Right cardiac atrium (tissue), 5 donors: ENCODE data around the gene CCDC85C. TPM values are rescaled to one million over a fixed set of nuclear protein-coding genes. Genes with fewer than 3 reads are reported as not detected.

Experiments
- ATAC-seq, 2 donors: fragments of 200-7000 bp; cut with Tn5 transposase; one replicate each; pipeline versions ENCODE4 v1.8.0 to v1.9.1; 2020; ENCODE audit warnings: moderate library complexity in 2 of 2, mild to moderate bottlenecking in 1 of 2
- DNase-seq, 3 donors: peaks; one replicate each; pipeline ENCODE4 v3.0.0-alpha.2; 2020
- H3K27ac ChIP-seq: one replicate; pipeline ENCODE4 v1.5.1; 2013; ENCODE audit warnings: mild to moderate bottlenecking, low read length, control low read depth, moderate library complexity
- H3K27me3 ChIP-seq: one replicate; pipeline ENCODE4 v1.6.1; 2013; ENCODE audit not compliant: control insufficient read depth, insufficient read depth
- H3K4me1 ChIP-seq: one replicate; pipeline ENCODE4 v1.6.1; 2013; ENCODE audit warnings: low read length; ENCODE audit not compliant: control insufficient read depth, insufficient read depth
- H3K4me3 ChIP-seq: one replicate; pipeline ENCODE4 v1.5.1; 2013; ENCODE audit warnings: low read length, control low read depth
- H3K9me3 ChIP-seq: one replicate; pipeline ENCODE4 v1.6.1; 2013; ENCODE audit warnings: low read length; ENCODE audit not compliant: control insufficient read depth
- WGBS: extraction: QIAGEN DNeasy Blood & Tissue Kit; methylation state at CpG from one replicate; pipeline ENCODE4 v1.1.7; 2013; 5-methylcytosine and 5-hydroxymethylcytosine counted together
- intact Hi-C, 4 donors: fragments of 100-400 bp; cut with DNase I; formaldehyde crosslinking; loops; one replicate each; pipeline versions ENCODE4 v1.11.0 to v1.14.0; 2022 to 2023
- polyA plus RNA-seq: library from polyadenylated mRNA; stranded (reverse); fragments of 200-250 nt; gene quantifications from one replicate; pipeline ENCODE4 v1.2.3, GENCODE V29; 2013
- total RNA-seq, 4 donors: library from RNA; stranded (reverse); fragmentation: NEBNext Ultra II Directional; extraction: Animal tissue kit (Norgen Biotek cat#: 25700); gene quantifications; one replicate each; pipeline ENCODE4 v1.2.1, GENCODE V29; 2021
- donor health status: healthy with polysubstance abuse.
- donor health status: DM: no; HTN: yes; CAD: no.
- donor health status: DM: no; HTN: no; CAD: no.
- donor health status: DM: no; HTN: yes; CAD: no; lungs with severe emphysema.
- donor health status: DM: yes; HTN: yes; CAD: no.

CCDC85C gene
- total and polyA plus RNA-seq, 5 donors: 21.0 to 31.5 (median 22.6) TPM

DNA sequence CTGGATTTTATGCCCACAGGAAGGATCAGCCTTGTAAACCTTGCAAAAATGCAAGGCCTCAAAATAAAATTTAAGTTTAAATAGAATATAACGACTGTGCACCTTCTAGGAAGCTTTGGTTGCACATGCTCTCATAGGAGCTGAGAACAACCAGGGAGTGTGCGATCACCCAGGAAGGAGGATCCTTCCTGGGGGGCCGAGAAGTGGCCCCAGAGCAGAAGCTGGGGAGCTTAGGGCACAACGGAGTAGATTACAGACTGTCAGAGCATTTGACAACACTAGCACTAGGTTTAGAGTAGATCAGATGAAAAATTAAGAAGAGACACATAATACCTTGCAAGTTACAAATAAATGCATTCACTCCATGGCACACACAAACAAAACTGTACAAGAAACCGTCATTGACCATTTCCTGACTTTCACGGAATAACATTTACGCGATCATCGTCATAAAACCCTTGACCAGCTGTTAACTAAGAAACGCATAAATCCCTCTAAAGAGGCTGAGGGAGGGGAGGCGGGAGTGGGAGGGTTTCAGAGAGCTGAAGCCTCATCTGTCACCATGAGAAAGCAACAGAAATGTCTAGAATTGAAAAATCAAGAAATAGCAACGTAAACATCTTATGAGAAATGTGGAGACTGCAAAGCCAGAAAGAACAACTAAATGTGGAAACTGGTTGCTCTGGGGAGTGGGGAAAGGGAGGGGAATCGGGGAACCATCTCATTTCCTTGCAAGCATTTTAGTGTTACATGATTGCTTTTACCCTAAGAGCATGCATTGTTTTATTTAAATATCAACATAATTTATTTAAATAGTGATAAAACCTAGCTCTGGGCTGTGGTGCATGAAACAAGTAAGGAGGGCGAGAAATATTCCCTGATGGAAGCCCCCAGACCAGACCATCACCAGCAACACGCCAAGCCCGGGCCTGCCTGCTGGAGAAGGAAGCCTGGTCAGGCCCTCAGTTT, 13.1 kb upstream of the CCDC85C start:
- intact Hi-C loops: no loop called here
- DNase-seq: no peak
- WGBS: 76% methylated on average over 16 of the region's 16 CpGs

DNA sequence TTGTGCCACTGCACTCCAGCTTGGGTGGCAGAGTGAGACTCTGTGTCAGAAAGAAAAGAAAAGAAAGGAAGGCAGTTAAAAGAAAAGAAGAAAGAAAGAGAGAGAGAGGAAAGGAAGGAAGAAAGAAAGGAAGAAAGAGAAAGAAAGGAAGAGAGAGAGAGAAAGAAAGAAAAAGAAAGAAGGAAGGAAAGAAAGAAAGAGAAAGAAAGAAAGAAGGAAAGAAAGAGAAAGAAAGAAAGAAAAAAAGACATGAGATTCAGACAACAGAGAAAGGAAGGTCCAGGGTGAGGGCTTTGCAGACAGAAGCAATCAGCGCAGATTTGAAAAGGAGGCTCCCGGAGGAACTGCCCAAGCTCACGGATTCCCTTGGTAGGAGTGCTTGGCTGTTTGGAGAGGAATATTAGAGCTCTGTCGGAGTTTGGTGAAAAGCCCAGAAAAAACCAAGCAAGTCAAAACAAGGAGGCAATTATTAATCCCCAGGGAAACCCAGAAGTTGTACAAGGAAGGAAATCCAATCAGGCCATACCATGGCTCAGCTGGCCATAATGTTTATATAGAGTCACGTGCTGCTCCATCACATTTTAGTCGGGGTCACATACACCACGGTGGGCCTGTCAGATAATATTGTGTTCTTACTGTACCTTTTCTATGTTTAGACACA, 11.6 kb upstream of the CCDC85C start:
- WGBS: 36% methylated on average over 7 of the region's 7 CpGs
- Histone ChIP-seq H3K27ac (no peak overlapping the region), H3K9me3 (no peaks in the 10 kb centered on the region), H3K27me3 (no peaks in the 10 kb centered on the region), H3K4me1 (peaks cover 2% of the 10 kb centered on the region), H3K4me3 (no peak overlapping the region)
- intact Hi-C loops: no loop called here
- ATAC-seq (peak in 1 of 2 donors; percentile 47), DNase-seq (peak in 2 of 3 donors; percentile 17 to 63)

More for the DNA sequence above, 13.1 kb upstream of the CCDC85C start:
- Histone ChIP-seq H3K27ac (no peak overlapping the region), H3K4me3 (no peak overlapping the region), H3K27me3 (no peaks in the 10 kb centered on the region), H3K9me3 (no peaks in the 10 kb centered on the region), H3K4me1 (peaks cover 2% of the 10 kb centered on the region)
- no peak for ATAC-seq

DNA sequence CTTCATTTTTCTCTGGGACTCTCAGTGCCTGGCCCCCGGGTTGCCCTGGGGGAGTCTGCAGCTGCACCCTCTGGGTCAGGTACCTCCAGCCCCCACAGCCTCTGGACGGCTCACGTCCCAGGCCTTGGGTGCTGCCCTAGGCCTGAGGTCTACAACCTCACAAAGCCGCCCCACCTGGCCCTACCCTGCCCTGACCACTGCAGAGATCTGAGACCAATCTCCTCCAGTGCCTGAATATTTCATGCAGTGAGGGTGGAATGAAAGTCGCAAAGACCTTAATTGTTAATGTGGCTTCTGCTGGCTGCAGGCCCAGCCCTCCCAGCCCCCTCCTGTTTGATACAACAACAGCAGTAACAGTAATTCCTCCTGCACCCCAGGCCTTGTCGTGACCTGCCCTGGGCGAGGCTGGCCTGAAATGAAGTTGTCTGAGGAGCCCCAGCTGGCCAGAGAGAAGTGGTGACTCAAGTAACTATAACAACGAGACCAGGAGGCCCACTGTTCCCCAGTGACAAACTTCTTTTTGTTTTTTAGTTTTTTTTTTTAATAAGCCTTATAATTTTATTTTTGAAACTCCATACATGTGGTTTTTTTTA, 8.8 kb upstream of the CCDC85C start:
- DNase-seq: peak; percentile 45 to 82 (median 77)
- Histone ChIP-seq H3K4me3 (no peak overlapping the region), H3K27me3 (no peaks in the 10 kb centered on the region), H3K4me1 (no peaks in the 10 kb centered on the region), H3K27ac (no peak overlapping the region), H3K9me3 (no peaks in the 10 kb centered on the region)
- 74% methylated on average over 8 of the region's 8 CpGs for WGBS
- intact Hi-C loops: no loop called here
- ATAC-seq: peak in 1 of 2 donors; percentile 49

DNA sequence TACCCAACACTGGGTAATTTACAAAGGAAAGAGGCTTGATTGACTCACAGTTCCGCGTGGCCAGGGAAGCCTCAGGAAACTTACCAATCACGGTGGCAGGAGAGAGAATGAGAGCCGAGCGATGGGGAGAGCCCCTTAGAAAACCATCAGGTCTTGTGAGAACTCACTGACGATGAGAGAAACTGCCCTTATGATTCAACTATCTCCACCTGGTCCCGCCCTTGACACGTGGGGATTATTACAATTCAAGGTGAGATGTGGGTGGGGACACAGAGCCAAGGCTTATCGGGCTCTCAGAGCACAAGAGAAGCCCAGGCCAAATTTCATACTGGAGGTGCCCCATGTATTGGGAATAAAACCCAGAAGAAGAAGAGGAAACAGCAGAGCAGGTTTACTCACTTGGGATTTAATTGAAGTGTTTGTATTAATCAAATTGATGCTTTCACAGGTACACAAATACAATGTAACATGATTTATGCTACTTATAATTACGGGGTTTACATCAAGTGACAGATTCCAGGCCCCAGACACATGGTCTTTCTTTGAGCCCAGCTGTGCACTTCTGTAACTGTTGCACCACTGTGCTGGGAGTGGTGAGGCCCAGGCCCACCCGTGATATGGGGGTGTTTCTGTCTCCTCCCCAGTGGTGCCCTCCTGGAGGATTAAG, 8.2 kb upstream of the CCDC85C start:
- no peak overlapping the region for H3K27ac ChIP-seq
- no peaks in the 10 kb centered on the region for H3K27me3 ChIP-seq
- H3K4me3 ChIP-seq: no peak overlapping the region
- DNase-seq (no peak), ATAC-seq (no peak)
- no peaks in the 10 kb centered on the region for H3K4me1 ChIP-seq
- intact Hi-C loops: no loop called here
- WGBS: 83% methylated on average over 11 of the region's 11 CpGs
- no peaks in the 10 kb centered on the region for H3K9me3 ChIP-seq

DNA sequence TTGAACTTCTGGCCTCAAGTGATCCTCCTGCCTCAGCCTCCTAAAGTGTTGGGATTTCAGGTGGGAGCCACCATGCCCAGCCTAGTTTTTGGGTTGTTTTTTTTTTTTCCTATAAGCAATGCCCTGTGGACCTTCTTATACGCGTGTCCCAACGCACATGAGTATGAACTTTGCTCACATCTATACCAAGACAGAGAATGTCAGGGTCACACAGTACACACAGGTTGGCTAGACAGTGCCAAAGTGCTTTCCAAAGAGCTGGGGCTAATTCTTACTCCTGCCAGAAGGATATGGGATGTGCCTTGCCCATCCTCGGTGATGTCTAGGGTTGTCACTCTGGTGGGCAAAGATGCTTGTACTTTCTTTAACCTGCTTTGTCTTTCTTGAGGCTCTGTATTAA, 7.6 kb upstream of the CCDC85C start:
- intact Hi-C loops: no loop called here
- H3K27me3 ChIP-seq: no peaks in the 10 kb centered on the region
- no peak overlapping the region for H3K27ac ChIP-seq
- DNase-seq (no peak), ATAC-seq (no peak)
- no peaks in the 10 kb centered on the region for H3K9me3 ChIP-seq
- WGBS: 97% methylated on average over 4 of the region's 4 CpGs
- no peak overlapping the region for H3K4me3 ChIP-seq
- H3K4me1 ChIP-seq: no peaks in the 10 kb centered on the region

DNA sequence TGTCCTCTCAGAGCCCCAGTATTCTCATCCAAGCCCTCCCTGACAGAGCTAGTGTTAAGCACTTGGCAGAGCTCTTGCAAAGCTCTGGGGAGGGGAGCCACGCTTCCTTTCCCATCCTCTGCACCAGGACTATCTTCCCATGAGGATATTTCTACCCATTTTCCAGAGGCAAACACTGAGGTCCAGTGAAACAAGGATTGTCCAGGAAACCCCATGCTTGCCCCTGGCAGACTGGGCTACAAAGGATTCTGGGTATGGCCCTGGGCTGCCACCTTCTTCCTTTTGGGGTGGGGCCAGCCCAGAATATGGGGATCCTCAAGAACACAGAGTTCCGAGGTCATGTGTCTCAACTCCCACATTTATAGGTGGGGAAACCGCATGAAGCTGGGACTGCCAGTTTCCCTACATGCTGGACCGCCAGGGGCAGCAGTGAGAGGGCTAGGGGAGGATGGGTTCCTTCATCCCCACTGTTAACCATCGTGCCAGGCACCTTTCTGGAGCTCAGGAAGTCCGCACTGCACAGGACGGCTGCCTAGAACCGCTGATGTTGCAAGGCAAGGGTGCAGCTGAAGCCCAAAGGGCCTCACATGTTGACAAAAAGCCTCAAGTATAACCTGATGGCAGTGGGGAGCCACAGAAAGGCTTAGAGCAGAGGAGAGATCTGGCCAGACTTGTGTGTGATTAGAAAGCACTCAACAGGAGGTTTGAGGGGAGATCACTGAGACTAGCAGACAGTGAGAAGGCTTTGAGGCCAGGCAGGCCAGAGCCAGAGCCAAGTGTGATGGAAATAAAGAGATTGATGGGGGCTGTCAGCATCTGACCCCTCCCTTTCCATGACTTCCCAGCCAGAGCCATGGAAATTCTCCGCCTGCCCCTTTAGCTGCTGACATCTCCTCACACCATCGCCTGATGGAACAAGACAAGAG, 5.5 kb upstream of the CCDC85C start:
- Histone ChIP-seq H3K4me1 (peaks cover 3% of the 10 kb centered on the region), H3K9me3 (no peaks in the 10 kb centered on the region), H3K27me3 (no peaks in the 10 kb centered on the region), H3K4me3 (no peak overlapping the region), H3K27ac (no peak overlapping the region)
- no peak for ATAC-seq
- WGBS: 65% methylated on average over 10 of the region's 10 CpGs
- DNase-seq: peak in 2 of 3 donors; percentile 10 to 29
- intact Hi-C loops: no loop called here

DNA sequence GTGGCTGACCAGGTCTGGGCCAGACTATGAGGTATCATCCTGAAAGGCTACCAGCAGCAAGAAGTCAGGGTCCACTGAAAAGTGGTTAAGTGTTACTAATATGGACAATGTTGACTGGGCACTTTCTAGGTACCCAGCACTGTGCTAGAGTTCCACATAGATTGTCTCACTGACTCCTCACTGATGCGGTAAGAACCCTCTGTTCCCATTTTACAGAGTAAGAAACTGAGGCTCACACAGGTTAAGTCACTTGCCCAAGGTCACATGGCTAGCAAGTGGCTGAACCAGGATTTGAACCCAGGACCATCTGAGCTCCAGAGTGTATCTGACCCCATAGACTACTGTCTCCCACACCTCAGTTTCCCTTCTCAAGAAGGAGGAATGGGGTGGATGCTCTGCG, 4.6 kb upstream of the CCDC85C start:
- ATAC-seq: no peak
- H3K9me3 ChIP-seq: no peaks in the 10 kb centered on the region
- intact Hi-C loops: no loop called here
- no peak overlapping the region for H3K4me3 ChIP-seq
- H3K27ac ChIP-seq: no peak overlapping the region
- no peaks in the 10 kb centered on the region for H3K27me3 ChIP-seq
- DNase-seq: no peak
- WGBS: 97% methylated on average over 2 of the region's 2 CpGs
- H3K4me1 ChIP-seq: peaks cover 3% of the 10 kb centered on the region

DNA sequence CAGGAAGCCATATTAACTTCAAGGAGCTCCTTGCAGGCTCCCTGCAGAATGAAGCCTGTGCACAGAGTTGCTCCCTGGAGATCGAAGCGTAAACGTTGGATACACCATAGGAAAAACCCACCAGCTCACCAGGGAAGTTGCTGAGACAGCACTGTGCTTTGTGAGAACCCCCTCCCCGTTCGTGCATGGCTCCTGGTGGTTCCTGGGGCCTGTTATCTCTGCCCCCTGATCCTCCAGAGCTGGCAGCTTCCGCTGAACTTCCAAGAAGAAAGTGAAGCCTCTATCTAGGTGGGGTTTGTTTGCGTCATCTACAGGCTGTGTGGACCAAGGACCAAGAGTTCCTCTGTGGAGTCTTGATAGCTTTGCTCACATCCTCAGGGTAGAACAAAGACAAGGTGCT, 2.4 kb upstream of the CCDC85C start:
- no peak overlapping the region for H3K4me3 ChIP-seq
- whole genome bisulfite sequencing: 80% methylated on average over 7 of the region's 7 CpGs
- DNase-seq (peak in 1 of 3 donors; percentile 12), ATAC-seq (no peak)
- no peak overlapping the region for H3K27ac ChIP-seq
- H3K27me3 ChIP-seq: no peaks in the 10 kb centered on the region
- H3K4me1 ChIP-seq: peaks cover 10% of the 10 kb centered on the region
- no peaks in the 10 kb centered on the region for H3K9me3 ChIP-seq
- intact Hi-C loops: no loop called here

DNA sequence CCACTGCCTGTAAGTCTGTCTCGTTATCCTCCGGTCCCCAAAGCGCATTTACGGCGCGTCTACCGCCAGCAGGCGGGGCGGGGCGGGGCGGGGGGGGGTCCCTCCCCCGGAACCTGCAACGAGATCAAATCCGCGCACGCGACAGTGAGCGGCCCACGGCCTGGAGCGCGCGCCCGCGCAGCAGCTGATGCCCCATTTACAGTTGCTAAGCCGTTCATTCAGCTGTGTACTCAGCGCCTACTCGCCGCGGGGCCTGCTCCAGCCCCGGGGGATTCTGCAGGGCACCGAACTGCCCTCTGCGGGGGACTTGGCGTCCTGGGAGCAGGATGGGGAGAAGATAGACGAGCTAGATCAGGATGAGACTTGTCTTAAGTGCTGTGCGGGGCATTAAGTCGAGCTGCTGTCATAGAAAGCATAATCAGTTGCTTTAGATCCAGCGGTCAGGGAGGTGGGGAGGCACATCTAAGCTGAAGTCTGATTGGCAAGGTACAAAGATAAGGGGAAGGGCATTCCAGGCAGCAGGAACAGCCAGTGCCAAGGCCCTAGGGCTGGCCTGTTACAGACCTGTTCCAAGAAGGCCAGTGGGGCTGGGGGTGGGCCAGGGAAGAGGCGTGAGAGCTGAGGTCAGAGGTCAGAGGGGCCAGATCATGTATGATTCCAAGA, 1.4 kb upstream of the CCDC85C start:
- intact Hi-C loops: no loop called here
- peaks cover 10% of the 10 kb centered on the region for H3K4me1 ChIP-seq
- no peaks in the 10 kb centered on the region for H3K27me3 ChIP-seq
- peak overlapping the region; percentile 84 for H3K4me3 ChIP-seq
- DNase-seq (peak; percentile 49 to 85 (median 84)), ATAC-seq (peak; percentile 10 to 28)
- peak overlapping the region; percentile 2 for H3K27ac ChIP-seq
- WGBS: 3% methylated on average over 38 of the region's 38 CpGs
- no peaks in the 10 kb centered on the region for H3K9me3 ChIP-seq
